ENCODE results near the gene COX6B2.
A peak's percentile ranks its signal among the peaks of the same experiment; 100 is the strongest.

GRCh38 chr19:55340784-55341147 is 13.8 kb downstream of the COX6B2 start:
- TF ChIP-seq CTCF (IDR thresholded peaks at IDR 0.05; ENCODE audit: low read length) (peak; percentile 49), EZH2phosphoT487 (IDR thresholded peaks at IDR 0.05; ENCODE audit: low read length) (no peak)

Measured in MM.1S (cell line).